Stimulated activated CD8-positive, alpha-beta memory T cell treated with anti-CD3 and anti-CD28 coated beads, Interleukin-12 subunit alpha, Interleukin-12 subunit beta, amount 100 ng/mL, for 1 hour (primary cell): ENCODE data around the gene DNER.
"Not testable (repeated sequence)": the region's sequence is repeated elsewhere in the genome, so short reads cannot be mapped to it uniquely, and the experiment has no call there.

Experiments
- DNase-seq: peaks from one replicate; pipeline ENCODE4 v3.0.0-alpha.2; 2020; ENCODE audit warnings: low read depth

The DNER gene

DNA sequence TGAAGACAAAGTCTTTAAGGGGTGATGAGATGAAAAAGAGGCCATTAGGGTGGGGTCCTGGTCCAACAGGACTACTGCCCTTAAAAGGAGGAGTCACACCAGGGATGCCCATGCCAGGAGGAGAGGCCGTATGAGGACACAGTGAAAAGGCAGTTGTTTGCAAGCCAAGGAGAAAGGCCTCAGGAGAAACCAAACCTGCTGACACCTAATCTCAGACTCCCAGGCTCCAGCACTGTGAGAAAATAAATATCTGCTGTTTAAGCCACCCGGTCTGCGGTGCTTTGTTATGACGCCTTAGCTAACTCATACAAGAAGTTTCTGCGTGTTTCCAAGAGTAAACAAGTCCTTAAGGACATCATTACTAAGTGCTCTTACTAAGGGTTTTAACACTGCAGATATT is 93.6 kb downstream of the DNER start:
- DNase-seq, result no peak

GRCh38 chr2:229620289-229620688 is 94.1 kb downstream of the DNER start:
- DNase-seq, result no peak

- no peak for DNase-seq
Observed at GRCh38 chr2:229616433-229616832, 97.9 kb downstream of the DNER start.

DNA sequence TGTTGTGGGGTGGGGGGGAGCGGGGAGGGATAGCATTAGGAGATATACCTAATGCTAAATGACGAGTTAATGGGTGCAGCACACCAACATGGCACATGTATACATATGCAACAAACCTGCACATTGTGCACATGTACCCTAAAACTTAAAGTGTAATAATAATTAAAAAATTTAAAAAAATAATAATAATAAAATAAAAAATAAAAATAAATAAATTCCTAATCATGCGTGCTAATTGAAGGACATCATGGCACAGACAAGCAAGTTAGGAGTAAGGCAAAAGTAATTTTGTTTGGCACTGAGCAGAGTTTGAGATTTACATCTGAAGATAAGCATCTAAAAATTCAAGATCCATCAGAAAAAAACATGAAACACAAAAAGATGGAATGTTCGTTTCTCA is 100.3 kb downstream of the DNER start:
- DNase-seq, result not testable (repeated sequence)

GRCh38 chr2:229612384-229612971 is 101.9 kb downstream of the DNER start:
- no peak for DNase-seq

GRCh38 chr2:229611360-229611759 is 103.0 kb downstream of the DNER start:
- DNase-seq, result no peak

DNA sequence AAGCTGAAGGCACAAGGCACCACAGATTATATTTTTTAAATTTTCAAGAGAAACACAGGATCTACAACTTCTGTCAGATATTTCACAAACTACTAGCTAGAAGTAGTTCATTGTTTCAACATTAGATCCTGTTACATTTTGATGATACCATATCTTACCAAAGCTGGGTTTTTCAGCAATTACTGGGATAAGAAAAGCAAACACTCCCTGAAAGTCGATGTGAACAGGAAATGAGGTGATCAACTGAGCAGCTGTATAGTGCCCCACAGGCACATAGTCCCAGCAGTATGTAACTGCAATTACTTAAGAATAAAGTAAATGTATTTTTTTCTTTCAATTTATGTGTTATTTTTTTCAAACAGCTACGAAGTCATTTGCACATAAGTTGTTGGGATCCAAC is 103.5 kb downstream of the DNER start:
- no peak for DNase-seq

DNA sequence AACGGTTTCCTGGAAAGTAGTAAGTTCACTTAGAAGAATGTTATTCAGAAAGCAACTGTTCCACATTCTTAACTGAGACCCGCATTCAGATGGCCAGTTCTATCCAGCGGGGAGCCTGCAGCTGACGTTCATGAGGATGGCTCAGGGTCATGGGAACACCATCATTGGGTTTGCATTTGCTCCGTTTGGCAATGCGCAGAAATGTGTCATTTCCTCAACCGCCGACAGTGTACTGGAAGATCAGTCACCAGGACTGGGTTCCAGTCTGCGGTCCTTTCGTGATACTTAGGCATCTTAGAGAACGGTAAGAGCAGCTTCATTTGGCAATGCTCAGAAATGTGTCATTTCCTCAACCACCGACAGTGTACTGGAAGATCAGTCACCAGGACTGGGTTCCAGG is 104.0 kb downstream of the DNER start:
- DNase-seq, result no peak

DNA sequence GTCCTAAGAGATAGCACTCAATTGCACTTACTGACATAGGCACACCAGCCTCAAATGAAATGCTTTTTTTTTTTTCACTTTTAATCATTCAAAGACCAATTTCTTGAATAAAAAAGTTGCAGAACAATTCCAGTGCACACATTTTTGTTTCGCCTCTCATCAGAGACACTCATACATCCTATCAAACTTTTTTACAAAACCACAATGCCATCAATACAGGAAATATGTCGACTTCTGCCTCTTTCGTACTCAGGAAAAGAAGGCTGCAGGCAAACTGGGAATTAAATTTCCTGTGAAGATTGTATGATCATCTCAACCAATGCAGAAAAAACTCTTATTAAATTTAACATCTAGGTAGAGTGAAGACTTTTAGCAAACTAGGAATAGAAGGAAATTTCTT is 112.4 kb downstream of the DNER start:
- no peak for DNase-seq

DNA sequence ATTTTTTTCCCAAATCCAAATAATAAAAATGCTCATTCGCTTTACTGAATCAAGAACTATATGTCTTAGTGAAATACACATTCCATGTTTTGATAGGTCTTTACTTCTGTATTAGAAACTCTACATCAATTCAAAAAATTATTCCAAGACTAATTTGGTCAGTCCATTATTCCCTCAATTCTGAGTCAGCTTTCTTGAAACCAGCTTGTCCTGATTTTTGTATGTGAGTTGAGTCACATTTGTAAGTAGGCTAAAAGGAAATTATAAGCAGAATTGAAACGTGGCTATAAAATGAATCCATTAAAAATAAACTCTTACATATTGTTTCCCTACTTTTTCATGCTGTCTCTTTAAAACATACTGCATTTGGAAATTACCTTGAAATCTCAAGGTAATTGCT is 113.0 kb downstream of the DNER start:
- DNase-seq, result no peak

- DNase-seq, result no peak
Observed at GRCh38 chr2:229598227-229598626, 116.1 kb downstream of the DNER start.

DNA sequence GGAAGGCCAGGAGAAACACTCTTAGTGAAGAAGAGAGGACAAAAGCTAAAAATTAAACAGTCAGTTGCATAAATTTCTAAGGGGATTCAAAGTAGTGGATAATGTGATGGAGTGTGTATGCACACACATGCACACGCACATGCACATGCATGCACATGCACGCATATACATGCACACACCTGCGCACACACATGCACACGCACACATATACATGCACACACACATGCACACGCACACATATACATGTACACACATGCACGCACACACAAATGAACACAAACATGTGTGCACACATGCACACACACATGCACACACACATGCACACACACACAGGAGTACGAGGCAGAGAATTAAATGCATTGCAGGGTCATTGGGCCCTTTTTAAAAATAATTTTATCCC is 117.6 kb downstream of the DNER start:
- no peak for DNase-seq

DNA sequence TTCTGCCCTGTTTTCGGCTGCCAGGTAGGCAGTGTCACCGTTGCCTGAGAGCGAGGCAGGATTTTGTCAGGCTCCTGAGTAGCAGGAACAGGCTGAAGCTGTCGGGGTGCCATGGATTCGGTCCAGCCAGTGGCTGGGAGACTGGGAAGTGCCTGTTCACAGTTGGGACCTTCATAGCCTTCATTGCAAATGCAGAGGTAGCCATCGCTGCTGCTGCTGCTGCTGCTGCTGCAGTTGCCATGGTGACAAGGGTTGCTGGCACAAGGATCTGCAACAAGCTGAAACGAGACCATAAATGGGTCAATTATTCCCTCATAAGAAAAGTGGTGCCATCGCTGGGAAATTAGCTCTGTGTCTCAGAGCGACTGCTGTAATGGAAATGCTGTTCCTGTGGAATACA is 122.7 kb downstream of the DNER start:
- DNase-seq, result no peak

- DNase-seq, result no peak
Observed at GRCh38 chr2:229586746-229587705, 127.3 kb downstream of the DNER start.

DNA sequence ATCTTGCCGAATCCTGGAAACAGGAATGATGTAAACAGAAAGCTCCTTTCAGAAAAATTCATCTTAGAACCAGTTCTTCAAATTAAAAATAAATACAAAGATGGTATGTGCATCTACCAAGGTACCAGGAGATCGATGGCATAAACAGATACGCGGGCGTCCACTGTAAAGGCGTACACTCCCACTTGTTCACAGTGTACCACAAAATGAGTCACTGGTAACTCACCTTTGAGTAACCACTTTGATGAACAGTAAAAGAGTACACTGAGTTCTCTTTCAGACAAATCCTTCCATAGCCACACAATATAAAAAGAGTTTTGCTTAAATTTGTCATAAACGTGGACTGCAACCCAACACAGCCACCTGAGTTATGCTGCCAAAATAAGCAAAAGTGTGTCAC is 128.3 kb downstream of the DNER start:
- no peak for DNase-seq

GRCh38 chr2:229582151-229582550 is 132.2 kb downstream of the DNER start:
- DNase-seq, result no peak

DNA sequence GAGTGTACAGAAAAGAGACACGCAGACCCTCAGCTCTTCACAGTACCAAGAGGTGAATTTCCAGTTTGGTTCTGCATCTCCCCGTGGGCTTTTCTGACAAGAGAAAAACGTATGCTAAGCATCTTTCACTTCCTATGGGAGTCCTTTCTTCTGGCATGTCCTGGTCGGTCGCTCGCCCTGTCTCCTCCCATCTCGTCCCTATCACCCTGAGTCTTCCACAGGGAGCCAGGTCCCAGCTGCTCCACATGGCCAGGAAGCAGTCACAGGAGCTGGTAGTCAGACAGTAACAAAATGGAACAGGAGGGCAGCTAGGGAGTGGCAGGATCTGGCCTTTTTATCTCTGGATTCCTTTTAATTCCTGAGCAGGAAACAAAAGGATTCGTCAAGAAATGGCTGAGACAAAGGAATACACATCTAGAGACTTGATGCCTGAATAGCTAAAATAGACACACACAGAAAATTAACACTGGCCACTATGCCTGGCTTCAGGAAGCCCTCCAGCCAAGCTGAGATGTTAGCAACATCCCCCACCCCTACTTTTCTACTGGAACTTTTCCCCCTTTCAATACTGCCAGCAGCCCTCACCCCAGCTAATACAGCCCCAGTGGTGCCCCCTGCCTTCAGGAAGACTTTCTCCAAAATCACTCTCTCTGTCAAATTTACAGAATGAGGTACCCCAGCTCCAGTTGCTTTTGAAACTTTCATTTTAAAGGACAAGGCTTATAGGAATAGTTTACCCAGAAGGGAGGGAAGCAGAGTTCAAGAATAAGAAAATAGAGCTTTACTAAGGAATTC is 136.1 kb downstream of the DNER start:
- no peak for DNase-seq

DNA sequence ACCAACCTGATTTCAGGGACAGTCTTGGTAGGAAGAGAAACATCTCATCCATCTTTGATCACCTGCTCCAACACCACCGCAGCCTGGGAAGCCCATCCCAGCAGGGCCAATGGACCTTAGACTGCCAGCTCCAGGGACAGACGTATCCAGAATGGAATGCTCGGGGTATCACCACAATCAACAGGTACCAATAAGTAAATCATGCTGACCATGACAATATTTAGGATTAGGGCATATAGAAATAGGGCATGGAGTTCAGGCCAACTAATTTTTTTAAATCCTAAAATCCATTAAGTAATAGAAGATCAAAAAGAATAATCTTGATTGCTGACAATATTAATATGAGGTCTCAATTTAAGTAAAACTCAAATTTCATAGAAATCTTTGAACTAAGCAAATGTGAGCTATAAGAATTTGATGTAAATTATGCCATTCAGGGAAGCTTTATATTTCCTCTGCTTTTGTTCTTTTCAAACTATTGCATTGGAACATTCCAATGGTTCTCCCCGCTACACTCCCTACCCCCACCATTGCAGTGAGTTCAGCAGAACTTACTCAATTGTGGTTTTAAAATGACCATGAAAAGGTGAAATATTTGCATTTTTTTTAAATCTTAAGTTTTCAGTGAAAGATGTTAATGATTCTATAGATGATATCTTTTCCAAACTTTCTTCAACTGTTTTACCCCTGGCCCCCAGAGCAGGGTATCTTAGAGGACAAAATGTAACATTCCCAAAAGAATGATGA is 138.6 kb downstream of the DNER start:
- DNase-seq, result no peak

- no peak for DNase-seq
Observed at GRCh38 chr2:229572507-229573271, 141.7 kb downstream of the DNER start.

DNA sequence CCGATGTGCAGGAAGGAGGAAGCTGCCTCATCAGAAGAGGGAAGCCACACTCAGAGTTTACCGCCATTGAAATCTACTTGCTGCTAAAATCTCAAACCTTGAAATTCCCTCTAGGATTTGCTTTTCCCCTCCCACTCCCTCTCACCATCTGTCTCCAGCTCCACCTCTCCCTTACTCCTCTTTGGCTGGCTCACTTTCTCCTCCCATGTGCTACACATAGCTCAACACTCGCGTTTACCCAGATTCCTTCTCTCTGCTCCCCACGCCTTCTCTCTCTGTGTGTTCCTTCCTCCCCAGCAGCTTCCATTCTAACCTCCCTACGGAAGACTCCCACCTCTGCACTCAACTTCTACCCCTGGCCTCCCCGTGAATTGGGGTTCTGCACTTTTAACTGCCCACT is 143.1 kb downstream of the DNER start:
- DNase-seq, result no peak

GRCh38 chr2:229566370-229566769 is 148.0 kb downstream of the DNER start:
- DNase-seq, result no peak
